ENCODE results near the gene ZBTB7C.

The ZBTB7C gene

DNA sequence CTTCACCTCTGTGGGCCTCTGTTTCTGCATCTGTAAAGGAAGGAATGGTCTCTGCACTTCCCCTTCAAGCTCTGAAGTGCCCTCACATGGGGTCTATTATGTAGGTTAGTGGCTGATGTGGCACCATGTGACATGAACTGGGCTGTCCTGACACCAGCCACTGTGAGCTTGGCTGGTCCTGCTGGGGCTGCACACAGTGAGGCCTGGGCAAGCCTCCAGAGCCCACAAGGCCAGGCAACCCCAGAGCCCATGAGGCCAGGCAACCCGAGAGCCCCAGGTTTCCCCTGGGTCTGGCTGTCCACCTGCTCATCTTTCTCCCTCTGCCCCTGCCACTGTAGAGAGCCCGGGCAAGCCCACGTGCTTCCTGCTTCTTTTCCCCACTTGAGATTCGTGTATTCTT is 328.6 kb downstream of the ZBTB7C start:
- Histone ChIP-seq H3K4me1 (ENCODE audit: insufficient read depth, low read length) (no peaks in the 10 kb centered on the region), H3K36me3 (ENCODE audit: insufficient read depth, low read length) (no peaks in the 10 kb centered on the region), H3K9ac (ENCODE audit: low read depth, low read length) (no peak overlapping the region), H3K9me3 (ENCODE audit: insufficient read depth, low read depth, low read length) (no peaks in the 10 kb centered on the region), H3K4me3 (ENCODE audit: low read length) (no peak overlapping the region), H3K27ac (ENCODE audit: low read depth, low read length) (no peak overlapping the region), H3K27me3 (ENCODE audit: insufficient read depth, low read length) (no peaks in the 10 kb centered on the region)
- 63% methylated on average over 4 of the region's 4 CpGs for WGBS

DNA sequence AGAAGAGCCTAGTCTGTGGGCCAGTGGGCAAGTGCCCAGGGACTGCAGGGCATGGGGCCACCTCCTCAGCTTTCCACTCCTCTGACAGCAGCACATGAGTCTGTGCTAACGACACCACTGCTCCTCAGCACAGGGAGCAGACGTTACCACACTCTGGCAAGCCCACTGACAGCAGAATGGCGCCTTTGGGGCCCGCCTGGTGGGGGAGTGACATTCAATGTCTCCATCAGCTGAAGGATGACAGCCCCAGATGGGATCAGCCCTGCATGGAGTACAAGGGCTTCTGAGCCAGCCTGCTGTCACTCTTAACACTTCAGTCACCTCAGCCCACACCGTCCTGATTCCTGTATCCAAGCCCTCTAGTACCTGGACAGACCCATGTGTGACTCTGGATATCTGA is 329.3 kb downstream of the ZBTB7C start:
- Histone ChIP-seq H3K27me3 (ENCODE audit: insufficient read depth, low read length) (no peaks in the 10 kb centered on the region), H3K9ac (ENCODE audit: low read depth, low read length) (no peak overlapping the region), H3K4me3 (ENCODE audit: low read length) (no peak overlapping the region), H3K27ac (ENCODE audit: low read depth, low read length) (no peak overlapping the region), H3K4me1 (ENCODE audit: insufficient read depth, low read length) (no peaks in the 10 kb centered on the region), H3K36me3 (ENCODE audit: insufficient read depth, low read length) (no peaks in the 10 kb centered on the region), H3K9me3 (ENCODE audit: insufficient read depth, low read depth, low read length) (no peaks in the 10 kb centered on the region)
- WGBS, result 76% methylated on average over 5 of the region's 5 CpGs

DNA sequence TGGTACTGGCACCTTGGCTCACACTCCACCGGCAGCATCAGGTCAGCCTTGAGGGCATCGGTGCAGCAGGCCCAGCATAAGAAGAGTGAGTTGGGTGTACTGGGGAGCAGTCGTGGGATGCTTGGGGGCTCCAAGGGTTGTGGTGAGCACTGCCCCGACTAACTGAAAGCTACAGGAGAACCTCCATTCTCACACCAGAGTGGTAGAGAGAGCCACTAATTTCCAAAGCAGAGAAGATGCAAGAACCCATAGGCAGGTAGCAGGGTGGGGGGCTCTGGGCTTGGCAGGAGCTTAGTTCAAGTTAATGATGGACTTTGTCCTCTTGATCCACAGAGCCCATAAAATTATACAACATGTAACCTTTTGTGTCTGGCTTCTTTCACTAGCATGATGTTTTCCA is 330.7 kb downstream of the ZBTB7C start:
- Histone ChIP-seq H3K4me1 (ENCODE audit: insufficient read depth, low read length) (no peaks in the 10 kb centered on the region), H3K36me3 (ENCODE audit: insufficient read depth, low read length) (no peaks in the 10 kb centered on the region), H3K9ac (ENCODE audit: low read depth, low read length) (no peak overlapping the region), H3K9me3 (ENCODE audit: insufficient read depth, low read depth, low read length) (no peaks in the 10 kb centered on the region), H3K27ac (ENCODE audit: low read depth, low read length) (no peak overlapping the region), H3K27me3 (ENCODE audit: insufficient read depth, low read length) (no peaks in the 10 kb centered on the region), H3K4me3 (ENCODE audit: low read length) (no peak overlapping the region)
- 99% methylated on average over 4 of the region's 4 CpGs for WGBS

DNA sequence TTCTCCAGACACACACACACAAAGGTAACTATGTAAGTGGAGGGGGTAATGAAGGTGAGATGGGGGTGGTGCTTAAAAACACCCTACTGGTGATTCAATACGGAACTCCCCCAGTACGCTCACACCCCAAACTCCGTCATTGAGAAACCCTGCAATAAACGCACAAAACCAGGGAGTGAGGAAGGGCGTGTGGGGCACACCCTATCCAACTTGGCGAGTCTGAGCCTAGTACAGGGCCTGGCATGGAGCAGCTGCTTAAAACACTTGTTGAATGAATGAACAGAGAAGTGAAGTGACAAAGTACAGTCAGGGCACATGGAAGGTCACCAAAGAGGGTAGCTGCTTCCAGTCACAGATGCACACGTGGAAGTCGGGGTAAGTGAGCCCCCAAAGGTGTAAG is 331.9 kb downstream of the ZBTB7C start:
- no peak overlapping the region for H3K27ac ChIP-seq (ENCODE audit: low read depth, low read length)
- no peak overlapping the region for H3K9ac ChIP-seq (ENCODE audit: low read depth, low read length)
- 91% methylated on average over 8 of the region's 8 CpGs for WGBS
- H3K36me3 ChIP-seq (ENCODE audit: insufficient read depth, low read length), result no peaks in the 10 kb centered on the region
- peaks cover 9% of the 10 kb centered on the region; the same call in 1 of the 2 replicates for H3K4me1 ChIP-seq (ENCODE audit: insufficient read depth, low read length)
- H3K4me3 ChIP-seq (ENCODE audit: low read length), result no peak overlapping the region
- no peaks in the 10 kb centered on the region for H3K9me3 ChIP-seq (ENCODE audit: insufficient read depth, low read depth, low read length)
- no peaks in the 10 kb centered on the region for H3K27me3 ChIP-seq (ENCODE audit: insufficient read depth, low read length)

DNA sequence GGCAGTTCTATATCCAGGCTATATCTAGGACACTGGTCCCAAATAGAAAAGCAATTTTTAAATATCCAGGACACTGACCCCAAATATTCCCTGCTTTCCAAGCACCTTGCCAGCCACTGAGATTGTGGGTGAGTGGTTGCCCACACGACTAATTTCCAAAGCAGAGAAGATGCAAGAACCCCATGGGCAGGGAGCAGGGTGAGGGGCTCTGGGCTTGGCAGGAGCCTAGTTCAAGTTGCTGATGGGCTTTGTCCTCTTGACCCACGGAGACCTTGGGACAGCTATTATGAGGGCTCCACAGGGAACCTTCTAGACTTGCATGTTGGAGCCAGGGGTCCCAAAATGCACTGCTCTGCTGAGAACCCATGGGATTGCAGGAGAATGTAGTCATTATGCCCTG is 332.7 kb downstream of the ZBTB7C start:
- H3K27me3 ChIP-seq (ENCODE audit: insufficient read depth, low read length), result no peaks in the 10 kb centered on the region
- WGBS, result 70% methylated on average over 2 of the region's 2 CpGs
- H3K27ac ChIP-seq (ENCODE audit: low read depth, low read length), result no peak overlapping the region
- no peaks in the 10 kb centered on the region for H3K9me3 ChIP-seq (ENCODE audit: insufficient read depth, low read depth, low read length)
- H3K4me3 ChIP-seq (ENCODE audit: low read length), result no peak overlapping the region
- H3K4me1 ChIP-seq (ENCODE audit: insufficient read depth, low read length), result peaks cover 9% of the 10 kb centered on the region; the same call in 1 of the 2 replicates
- H3K36me3 ChIP-seq (ENCODE audit: insufficient read depth, low read length), result no peaks in the 10 kb centered on the region
- H3K9ac ChIP-seq (ENCODE audit: low read depth, low read length), result no peak overlapping the region

DNA sequence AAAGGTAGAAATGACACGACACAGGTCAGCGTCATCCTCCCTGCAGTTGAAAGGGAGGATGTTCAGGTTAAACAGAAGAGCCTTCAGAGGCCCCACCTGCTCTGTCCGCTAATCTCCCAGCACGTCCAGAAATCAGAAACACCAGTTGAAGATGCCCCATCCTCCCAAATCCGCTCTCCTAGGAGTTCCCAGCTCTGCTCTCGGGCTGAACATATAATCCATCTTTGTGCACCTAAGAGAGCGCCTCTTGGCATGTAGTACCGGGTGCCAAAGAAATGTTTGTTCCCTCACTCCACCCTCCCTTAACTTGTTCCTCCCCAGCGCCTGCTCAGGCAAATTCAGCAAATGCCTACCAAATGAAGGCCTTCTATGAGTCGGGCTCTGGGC is 333.5 kb downstream of the ZBTB7C start:
- Histone ChIP-seq H3K27ac (ENCODE audit: low read depth, low read length) (no peak overlapping the region), H3K4me1 (ENCODE audit: insufficient read depth, low read length) (peaks cover 9% of the 10 kb centered on the region; the same call in 1 of the 2 replicates), H3K4me3 (ENCODE audit: low read length) (no peak overlapping the region), H3K27me3 (ENCODE audit: insufficient read depth, low read length) (no peaks in the 10 kb centered on the region), H3K9me3 (ENCODE audit: insufficient read depth, low read depth, low read length) (no peaks in the 10 kb centered on the region), H3K36me3 (ENCODE audit: insufficient read depth, low read length) (no peaks in the 10 kb centered on the region), H3K9ac (ENCODE audit: low read depth, low read length) (no peak overlapping the region)
- 91% methylated on average over 10 of the region's 10 CpGs for WGBS

DNA sequence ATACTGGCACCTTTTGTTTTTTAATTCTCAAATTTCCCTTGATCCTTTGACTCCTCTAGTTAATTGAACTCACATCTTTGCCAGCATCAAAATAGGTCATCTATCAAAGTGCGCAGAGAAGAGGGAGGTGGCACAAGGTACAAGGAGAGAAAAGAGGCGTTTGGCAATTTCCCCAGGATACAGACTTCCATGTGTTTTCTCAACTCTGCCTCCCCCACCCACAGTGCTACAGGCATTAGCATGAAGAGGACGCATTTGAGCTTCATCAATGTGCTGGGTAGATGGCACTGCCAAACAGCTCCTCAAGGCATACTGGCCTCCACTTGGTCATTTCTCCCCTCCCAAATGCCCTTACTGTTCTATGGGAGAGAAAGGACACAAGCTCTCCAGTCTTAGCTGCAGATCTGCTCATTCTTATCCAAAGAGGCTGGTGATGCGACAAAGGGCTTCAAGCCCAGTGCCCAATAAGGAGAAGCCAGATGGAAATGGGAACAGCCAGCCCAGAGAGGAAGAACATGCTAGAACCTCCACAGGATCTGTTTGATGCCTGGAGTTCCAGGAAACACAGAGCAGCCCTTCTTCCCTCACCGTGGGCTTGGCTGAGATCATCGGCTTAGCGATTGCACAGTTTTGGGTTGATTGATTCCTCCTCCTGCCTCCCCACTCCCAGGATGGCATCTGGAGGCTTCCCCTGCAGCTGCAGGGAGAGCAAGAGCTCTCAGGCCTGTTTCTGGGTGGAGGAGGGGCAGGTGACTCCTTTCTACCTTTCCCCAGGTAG is 334.1 kb downstream of the ZBTB7C start:
- no peak overlapping the region for H3K27ac ChIP-seq (ENCODE audit: low read depth, low read length)
- peaks cover 9% of the 10 kb centered on the region; the same call in 1 of the 2 replicates for H3K4me1 ChIP-seq (ENCODE audit: insufficient read depth, low read length)
- no peak overlapping the region for H3K9ac ChIP-seq (ENCODE audit: low read depth, low read length)
- H3K9me3 ChIP-seq (ENCODE audit: insufficient read depth, low read depth, low read length), result no peaks in the 10 kb centered on the region
- H3K27me3 ChIP-seq (ENCODE audit: insufficient read depth, low read length), result no peaks in the 10 kb centered on the region
- H3K36me3 ChIP-seq (ENCODE audit: insufficient read depth, low read length), result no peaks in the 10 kb centered on the region
- no peak overlapping the region for H3K4me3 ChIP-seq (ENCODE audit: low read length)
- 82% methylated on average over 6 of the region's 7 CpGs for WGBS

DNA sequence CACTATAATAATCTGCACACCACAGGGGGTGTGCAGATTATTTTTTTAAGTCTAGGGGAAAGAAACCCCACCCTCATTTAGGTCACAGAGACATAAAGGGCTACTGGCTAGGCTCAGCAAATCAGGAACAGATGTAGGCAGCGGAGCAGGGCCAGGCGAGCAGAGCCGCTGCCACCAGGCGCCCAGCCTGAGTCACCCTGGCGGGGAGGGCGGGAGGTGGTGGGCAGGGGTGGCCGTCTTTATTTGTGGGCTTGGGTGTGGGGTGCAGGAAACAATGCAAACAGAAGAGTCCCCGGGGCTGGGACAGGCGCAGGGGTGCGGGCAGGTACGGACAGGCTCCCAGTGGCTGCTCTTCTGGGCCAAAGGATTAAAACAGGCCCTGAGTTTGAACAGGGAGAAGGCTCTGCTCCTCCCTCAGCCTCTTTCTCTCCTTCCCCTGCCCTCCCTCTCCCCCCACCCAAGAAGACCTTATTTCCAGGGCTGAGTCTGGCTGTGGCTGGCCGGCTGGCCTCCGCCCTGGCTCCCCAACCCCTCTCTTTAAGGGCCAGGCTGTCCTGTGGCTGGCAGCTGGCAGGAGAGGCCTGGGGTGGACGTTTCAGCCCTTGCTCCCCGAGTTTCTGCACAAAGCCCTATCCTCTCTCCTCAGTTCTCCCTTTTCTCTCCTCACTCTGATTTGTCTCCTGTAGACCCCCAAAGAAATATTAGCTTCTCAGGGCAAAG is 335.8 kb downstream of the ZBTB7C start:
- no peaks in the 10 kb centered on the region for H3K27me3 ChIP-seq (ENCODE audit: insufficient read depth, low read length)
- H3K27ac ChIP-seq (ENCODE audit: low read depth, low read length), result no peak overlapping the region
- H3K9ac ChIP-seq (ENCODE audit: low read depth, low read length), result no peak overlapping the region
- no peak overlapping the region for H3K4me3 ChIP-seq (ENCODE audit: low read length)
- WGBS, result 84% methylated on average over 15 of the region's 15 CpGs
- no peaks in the 10 kb centered on the region for H3K9me3 ChIP-seq (ENCODE audit: insufficient read depth, low read depth, low read length)
- no peaks in the 10 kb centered on the region for H3K36me3 ChIP-seq (ENCODE audit: insufficient read depth, low read length)
- H3K4me1 ChIP-seq (ENCODE audit: insufficient read depth, low read length), result peaks cover 9% of the 10 kb centered on the region; the same call in 1 of the 2 replicates

DNA sequence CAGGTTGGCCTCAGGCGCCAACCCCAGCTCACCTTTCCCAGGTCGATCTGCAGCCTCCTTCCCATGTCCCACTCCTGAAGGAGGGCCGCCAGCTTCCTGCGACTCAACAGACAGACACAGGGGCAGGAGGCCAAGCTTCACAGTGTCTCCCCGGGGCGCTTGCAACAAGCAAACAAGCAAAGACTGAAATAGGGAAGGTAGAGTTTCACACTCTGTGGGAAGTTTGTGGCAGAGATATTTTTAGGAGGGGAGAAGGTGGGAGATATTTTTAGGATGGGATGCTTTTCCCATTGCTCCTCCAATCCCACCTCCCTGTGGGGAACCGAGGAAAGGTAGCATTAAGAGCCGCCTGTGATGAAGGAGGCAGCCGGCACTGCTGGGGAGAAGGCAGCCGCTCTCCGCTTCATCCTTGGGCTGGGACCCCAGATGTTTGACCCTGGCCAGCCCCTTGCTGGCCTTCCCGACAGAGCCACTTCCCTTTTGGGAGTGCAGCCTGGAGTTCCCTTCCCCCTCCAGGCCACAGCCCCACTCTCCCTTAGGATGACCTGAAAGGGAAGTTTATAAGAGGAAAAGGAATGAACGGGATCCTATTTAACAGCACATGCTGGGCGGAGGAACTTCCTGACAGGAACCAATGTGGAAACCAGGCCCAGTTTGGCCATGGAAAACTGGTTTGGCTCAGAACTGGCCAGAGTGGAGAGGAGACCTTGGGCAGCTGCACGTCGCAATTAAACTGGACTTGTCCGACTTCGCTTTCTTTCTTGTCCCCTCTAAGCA is 336.6 kb downstream of the ZBTB7C start:
- 72% methylated on average over 18 of the region's 18 CpGs for WGBS
- H3K27ac ChIP-seq (ENCODE audit: low read depth, low read length), result no peak overlapping the region

DNA sequence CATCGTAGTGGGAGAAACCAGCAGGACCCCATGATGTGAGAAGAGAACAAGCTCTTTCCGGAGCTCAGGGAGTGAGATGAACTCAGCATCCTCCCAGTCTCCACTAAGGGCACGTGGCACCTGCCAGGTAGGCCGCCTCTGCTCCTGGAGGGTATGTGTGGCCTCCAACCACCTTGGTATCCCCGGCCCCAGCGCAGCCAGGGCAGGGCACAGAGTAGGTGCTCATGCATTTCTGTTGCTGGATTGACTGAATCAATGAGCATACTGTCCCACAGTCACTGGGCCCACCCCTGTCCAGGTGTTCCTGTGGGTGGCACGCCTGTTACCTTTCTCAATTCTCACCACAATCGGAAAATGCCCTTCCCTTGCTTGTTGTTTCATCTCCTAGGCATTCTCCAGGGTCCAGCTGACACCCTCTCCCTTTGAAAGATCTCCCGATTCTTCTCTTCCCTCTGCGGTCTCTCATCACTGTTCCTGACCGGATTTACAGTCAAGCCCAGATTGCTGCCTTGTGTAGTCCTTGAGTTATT is 340.2 kb downstream of the ZBTB7C start:
- H3K27me3 ChIP-seq (ENCODE audit: insufficient read depth, low read length), result no peaks in the 10 kb centered on the region
- no peaks in the 10 kb centered on the region for H3K9me3 ChIP-seq (ENCODE audit: insufficient read depth, low read depth, low read length)
- H3K36me3 ChIP-seq (ENCODE audit: insufficient read depth, low read length), result no peaks in the 10 kb centered on the region
- peaks cover 9% of the 10 kb centered on the region; the same call in 1 of the 2 replicates for H3K4me1 ChIP-seq (ENCODE audit: insufficient read depth, low read length)
- no peak overlapping the region for H3K27ac ChIP-seq (ENCODE audit: low read depth, low read length)
- H3K9ac ChIP-seq (ENCODE audit: low read depth, low read length), result no peak overlapping the region
- WGBS, result 91% methylated on average over 11 of the region's 11 CpGs
- H3K4me3 ChIP-seq (ENCODE audit: low read length), result no peak overlapping the region

More for the DNA sequence above, 336.6 kb downstream of the ZBTB7C start:
- H3K4me3 ChIP-seq (ENCODE audit: low read length), result no peak overlapping the region
- no peaks in the 10 kb centered on the region for H3K9me3 ChIP-seq (ENCODE audit: insufficient read depth, low read depth, low read length)
- H3K4me1 ChIP-seq (ENCODE audit: insufficient read depth, low read length), result peaks cover 9% of the 10 kb centered on the region; the same call in 1 of the 2 replicates
- H3K36me3 ChIP-seq (ENCODE audit: insufficient read depth, low read length), result no peaks in the 10 kb centered on the region
- no peaks in the 10 kb centered on the region for H3K27me3 ChIP-seq (ENCODE audit: insufficient read depth, low read length)
- no peak overlapping the region for H3K9ac ChIP-seq (ENCODE audit: low read depth, low read length)

DNA sequence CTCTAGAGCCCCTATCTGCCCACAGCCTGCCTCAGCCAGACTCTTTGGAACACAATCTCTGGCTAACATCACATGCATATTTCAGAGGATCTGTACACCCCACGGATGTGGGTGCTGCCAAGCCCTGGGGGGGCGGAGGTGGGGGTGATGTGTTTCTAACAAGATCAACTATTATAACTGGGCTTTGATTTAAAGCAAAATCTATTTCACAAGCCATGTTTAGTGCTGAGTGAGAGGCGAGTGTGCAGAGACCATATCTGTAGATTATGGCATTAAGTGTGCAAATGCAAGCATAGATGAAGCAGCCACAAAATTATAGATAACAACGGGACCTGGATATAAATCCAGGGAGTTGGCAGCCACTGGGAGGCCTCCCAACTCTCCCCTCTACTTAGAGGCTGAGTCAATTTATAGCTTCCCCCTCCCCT is 342.9 kb downstream of the ZBTB7C start:
- H3K9me3 ChIP-seq (ENCODE audit: insufficient read depth, low read depth, low read length), result no peaks in the 10 kb centered on the region
- H3K27me3 ChIP-seq (ENCODE audit: insufficient read depth, low read length), result no peaks in the 10 kb centered on the region
- WGBS, result 93% methylated on average over 2 of the region's 4 CpGs
- H3K9ac ChIP-seq (ENCODE audit: low read depth, low read length), result no peak overlapping the region
- H3K4me3 ChIP-seq (ENCODE audit: low read length), result no peak overlapping the region
- H3K4me1 ChIP-seq (ENCODE audit: insufficient read depth, low read length), result no peaks in the 10 kb centered on the region
- no peak overlapping the region for H3K27ac ChIP-seq (ENCODE audit: low read depth, low read length)
- no peaks in the 10 kb centered on the region for H3K36me3 ChIP-seq (ENCODE audit: insufficient read depth, low read length)

All from HUES64 (cell line).